Adrenal gland (tissue), 5 donors: ENCODE data around the gene CWC27.

Experiments
- CTCF ChIP-seq, 6 experiments: fragments of 450-650 bp in 4 of 6; fragments of 200-600 bp in 2 of 6; sonication (generic) in 1 of 6; IDR thresholded peaks; 1 replicate in 5 of 6; 2 replicates in 1 of 6; pipeline versions ENCODE4 v1.5.1 to v1.8.0; 2016 to 2021; ENCODE audit warnings: antibody characterized with exemption in 6 of 6, mild to moderate bottlenecking in 2 of 6, moderate library complexity in 1 of 6
- POLR2A ChIP-seq, 2 donors: fragments of 450-650 bp; IDR thresholded peaks; one replicate each; pipeline ENCODE4 v1.6.1; 2017; ENCODE audit warnings: antibody characterized with exemption in 2 of 2, mild to moderate bottlenecking in 2 of 2, moderate library complexity in 1 of 2
- donor health status: DM: no; HTN: no; CAD: no.

- TF ChIP-seq POLR2A (IDR thresholded peaks at IDR 0.05) (no peak), CTCF (IDR thresholded peaks at IDR 0.05) (no peak)
Observed at GRCh38 chr5:64968591-64969110, 199.9 kb downstream of the CWC27 start.
